ENCODE measurements around the gene SWAP70. TPM values are rescaled to one million over a fixed set of nuclear protein-coding genes. Genes with fewer than 3 reads are reported as not detected.

SWAP70 gene
- total and polyA plus RNA-seq, 2 of the 13 experiments (the other 11 are each of a cell fraction or from before 2014, with no cell fraction given), result 4.6 to 8.7 TPM

- TF ChIP-seq LRRFIP1 (CRISPR knock-in tag; conservative IDR thresholded peaks at IDR 0.05) (no peak), ZNF567 (CRISPR knock-in tag; IDR thresholded peaks at IDR 0.05; ENCODE audit: borderline replicate concordance) (no peak), SRSF1 (optimal IDR thresholded peaks at IDR 0.05; ENCODE audit: low read depth, low read length) (no peak), RBM39 (IDR thresholded peaks at IDR 0.05; ENCODE audit: low read depth, low read length, poor library complexity, severe bottlenecking) (no peak), ZKSCAN1 (IDR thresholded peaks at IDR 0.05; ENCODE audit: low read length) (no peak), SOX6 (IDR thresholded peaks at IDR 0.05) (no peak), SOX6 (CRISPR knock-in tag; IDR thresholded peaks at IDR 0.05) (no peak), ONECUT2 (CRISPR knock-in tag; IDR thresholded peaks at IDR 0.05) (no peak), MYC (CRISPR knock-in tag; IDR thresholded peaks at IDR 0.05; ENCODE audit: borderline replicate concordance) (peak; percentile 90), KLF13 (CRISPR knock-in tag; IDR thresholded peaks at IDR 0.05) (no peak), NAIF1 (CRISPR knock-in tag; IDR thresholded peaks at IDR 0.05; ENCODE audit: borderline replicate concordance) (no peak), ZNF3 (CRISPR knock-in tag; IDR thresholded peaks at IDR 0.05) (no peak), REL (CRISPR knock-in tag; conservative IDR thresholded peaks at IDR 0.05) (no peak), PRDM15 (CRISPR knock-in tag; IDR thresholded peaks at IDR 0.05) (no peak), ZBTB34 (CRISPR knock-in tag; IDR thresholded peaks at IDR 0.05) (no peak), KDM2A (CRISPR knock-in tag; IDR thresholded peaks at IDR 0.05; ENCODE audit: borderline replicate concordance, low read depth) (peak; percentile 66; the same call in 1 of the 2 replicates), FOSL2 (CRISPR knock-in tag; IDR thresholded peaks at IDR 0.05) (peak; percentile 12; the same call in 1 of the 2 replicates), SMC3 (IDR thresholded peaks at IDR 0.05; ENCODE audit: low read length) (no peak), CHD4 (IDR thresholded peaks at IDR 0.05; ENCODE audit: borderline replicate concordance, low read length) (no peak), NR2F6 (IDR thresholded peaks at IDR 0.05) (no peak), NR2F6 (CRISPR knock-in tag; IDR thresholded peaks at IDR 0.05) (peak; percentile 28; the same call in 1 of the 2 replicates), ZNF484 (CRISPR knock-in tag; IDR thresholded peaks at IDR 0.05; ENCODE audit: borderline replicate concordance, low read depth) (no peak), MXD4 (CRISPR knock-in tag; IDR thresholded peaks at IDR 0.05) (0 out of 2 replicates have a peak, but pooled peaks have one; percentile 11), ZNF563 (CRISPR knock-in tag; IDR thresholded peaks at IDR 0.05) (no peak), ELF1 (CRISPR knock-in tag; IDR thresholded peaks at IDR 0.05) (peak; percentile 45)
Observed at GRCh38 chr11:9757809-9758636, 94.1 kb downstream of the SWAP70 start (continued).
